GM12891 (cell line): ENCODE results near the gene UROS.

ENCODE experiments used
- POLR2A ChIP-seq: IDR thresholded peaks from 2 replicates; pipeline ENCODE4 v1.6.1; 2011; ENCODE audit warnings: low read depth, low read length, control low read depth
- POLR2AphosphoS5 ChIP-seq: IDR thresholded peaks from 2 replicates; pipeline ENCODE4 v1.6.1; 2011; ENCODE audit warnings: low read depth, low read length, control low read depth
- TAF1 ChIP-seq: IDR thresholded peaks from 2 replicates; pipeline ENCODE4 v1.6.1; 2011; ENCODE audit warnings: low read depth, low read length, control low read depth

DNA sequence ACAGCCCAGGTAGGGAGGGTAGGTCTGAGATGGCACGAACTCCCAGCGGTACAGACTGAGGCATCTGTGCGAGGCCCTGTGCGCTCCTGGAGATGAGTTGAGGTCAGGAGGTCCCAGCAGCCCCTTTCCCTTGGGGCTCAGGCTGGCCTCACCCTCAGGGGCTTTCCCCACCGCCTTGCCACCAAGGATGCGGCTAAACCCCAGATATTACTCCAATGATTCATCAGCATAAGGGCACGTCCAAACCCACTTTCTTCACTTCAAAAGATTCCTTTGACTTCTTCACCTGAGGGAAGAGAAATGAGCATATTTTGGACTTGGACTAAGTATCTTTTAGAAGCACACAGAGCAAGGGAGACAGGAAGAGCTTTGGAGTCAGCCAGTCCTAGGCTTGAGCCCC lies 20.3 kb downstream of the UROS start:
- TF ChIP-seq POLR2A (no peak), TAF1 (no peak), POLR2AphosphoS5 (no peak)
